HG03469 (cell line): ENCODE results near the gene GPR39.

Experiments used
- ATAC-seq: cut with Tn5 transposase; IDR thresholded peaks from one replicate; pipeline ENCODE4 v1.9.1; 2021; ENCODE audit warnings: mild to moderate bottlenecking, moderate library complexity, moderate number of reproducible peaks; ENCODE audit not compliant: unreplicated experiment

The GPR39 gene

GRCh38 chr2:132632000-132632649, 215.5 kb downstream of the GPR39 start:
- ATAC-seq: no peak

- no peak for ATAC-seq
These were observed 217.0 kb downstream of the GPR39 start for GRCh38 chr2:132633635-132634034.

- no peak for ATAC-seq
These were observed 219.7 kb downstream of the GPR39 start for GRCh38 chr2:132636346-132636745.

- ATAC-seq: no peak
These were observed 221.9 kb downstream of the GPR39 start for GRCh38 chr2:132638313-132639040.

DNA sequence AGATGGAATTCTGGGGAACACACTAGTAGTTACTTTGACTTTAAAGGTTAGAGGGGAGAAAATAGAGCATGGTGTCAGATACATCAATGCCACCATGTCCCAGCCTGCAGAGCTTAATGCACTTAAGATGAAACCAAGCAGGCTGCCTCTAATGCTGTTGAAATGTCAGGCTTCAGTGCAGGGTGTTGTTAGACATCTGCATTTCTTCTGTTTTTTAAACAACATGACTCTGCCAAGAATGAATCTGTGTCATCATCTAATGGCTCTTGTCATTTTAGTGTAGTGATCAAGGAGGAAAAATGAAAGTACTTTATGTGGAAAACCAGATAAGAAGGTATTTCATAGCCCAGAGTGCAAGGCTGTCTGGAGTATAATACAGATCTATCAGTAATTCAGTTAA, 223.5 kb downstream of the GPR39 start:
- ATAC-seq: no peak

DNA sequence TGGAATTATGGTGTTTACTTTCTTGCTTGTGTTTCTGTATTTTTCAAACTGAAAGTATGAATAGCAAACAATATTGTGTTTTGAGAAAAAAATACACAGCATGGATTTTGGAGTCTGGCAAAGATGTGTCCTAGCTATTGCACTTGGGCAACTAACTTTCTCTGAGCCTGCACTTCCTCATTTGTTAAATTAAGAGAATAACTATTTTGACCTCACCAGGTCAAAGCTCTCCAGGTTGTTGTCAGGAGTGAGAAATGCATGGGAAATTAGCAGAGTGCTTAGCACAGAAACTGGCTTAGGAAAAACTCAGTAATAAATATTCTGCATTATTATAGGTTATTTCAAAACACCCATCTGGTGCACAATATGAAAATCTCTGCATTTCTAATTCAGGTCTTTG, 225.2 kb downstream of the GPR39 start:
- ATAC-seq: no peak

DNA sequence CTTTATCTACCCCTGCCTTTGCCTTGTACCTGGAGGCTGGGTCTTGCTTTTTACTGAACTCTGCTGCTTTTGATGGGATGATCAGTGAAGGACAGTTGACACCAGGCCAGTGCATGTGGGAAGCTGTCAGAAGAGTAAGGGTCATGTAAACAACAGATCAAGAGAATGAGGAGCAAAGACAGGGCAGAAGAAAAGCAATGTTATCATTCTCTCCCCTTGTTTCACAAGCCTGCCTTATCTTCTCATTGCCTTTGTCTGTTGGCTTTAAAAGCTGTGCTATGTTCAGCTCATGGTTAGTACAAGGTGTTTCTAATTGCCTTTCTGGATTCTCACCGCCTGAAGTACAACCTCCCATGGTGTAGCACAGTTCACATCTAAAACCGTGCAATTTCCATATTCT, 225.8 kb downstream of the GPR39 start:
- ATAC-seq: no peak

GRCh38 chr2:132645176-132645575, 228.6 kb downstream of the GPR39 start:
- ATAC-seq: no peak

DNA sequence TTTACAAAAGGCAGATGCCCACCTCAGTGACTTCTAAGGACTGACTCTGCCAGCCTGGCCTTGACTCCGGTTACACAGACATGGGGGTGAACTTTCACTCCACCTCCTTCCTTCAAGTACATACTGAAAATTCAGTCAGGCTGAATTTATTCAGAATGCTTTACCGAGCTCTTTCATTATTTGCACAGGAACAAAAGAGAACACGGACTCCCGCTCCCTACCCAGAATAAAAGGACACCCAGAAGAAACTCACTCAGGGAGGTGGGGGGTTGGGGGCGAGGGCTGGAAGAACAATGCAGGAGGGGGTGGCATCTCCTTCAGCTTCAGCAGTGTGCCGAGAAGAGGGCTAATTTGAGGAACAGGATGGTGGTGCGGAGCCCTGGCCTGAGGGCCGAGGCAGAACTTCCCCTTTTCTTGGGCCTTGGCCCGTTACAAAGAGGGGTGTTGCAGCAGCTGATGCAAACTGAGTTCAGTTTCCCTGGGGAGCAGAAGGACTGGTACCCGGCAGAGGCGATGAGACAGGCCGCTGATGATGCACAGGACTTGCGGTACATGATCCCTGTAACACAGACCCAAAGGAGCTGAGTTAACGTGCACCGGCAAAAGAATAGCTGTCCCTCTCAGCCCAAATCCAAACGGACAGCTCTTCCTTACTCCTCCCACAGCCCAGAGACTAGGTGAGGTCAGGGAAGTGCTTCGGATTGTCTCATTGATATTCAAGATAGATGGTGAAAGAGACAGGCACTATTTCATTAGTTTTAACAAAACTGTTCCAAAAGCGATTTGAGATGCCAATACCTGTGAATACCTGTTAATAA, 229.3 kb downstream of the GPR39 start:
- ATAC-seq: no peak

DNA sequence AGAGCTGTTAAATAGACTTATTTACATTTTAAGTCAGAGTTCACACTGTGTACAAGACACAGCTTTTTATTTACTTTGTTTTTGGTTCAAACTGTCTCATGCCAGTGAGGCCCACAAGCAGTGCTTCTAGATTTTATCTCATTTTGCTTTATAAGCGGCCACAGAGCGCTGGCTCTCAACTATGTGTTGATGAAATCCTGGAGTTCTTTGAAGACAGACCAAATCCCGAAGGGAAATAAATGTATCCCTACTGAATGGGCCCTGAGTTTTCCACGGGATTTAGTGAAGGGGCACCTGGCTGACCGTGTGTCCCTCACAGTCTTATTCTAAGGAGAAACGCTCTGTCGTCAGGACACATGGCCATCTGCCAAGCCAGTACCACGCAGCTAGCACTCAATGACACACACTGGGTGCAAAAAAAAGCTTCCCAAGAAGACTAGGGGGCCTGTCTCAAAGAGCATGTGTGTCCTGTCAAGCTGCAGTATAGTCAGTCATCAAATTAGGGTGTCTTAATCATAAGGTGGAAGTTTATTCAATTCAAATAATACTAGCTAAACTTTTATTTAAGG, 230.0 kb downstream of the GPR39 start:
- no peak for ATAC-seq

- no peak for ATAC-seq
These were observed 234.8 kb downstream of the GPR39 start for GRCh38 chr2:132651115-132652045.

- ATAC-seq: no peak
These were observed 235.9 kb downstream of the GPR39 start for GRCh38 chr2:132652474-132652873.

GRCh38 chr2:132654335-132654734, 237.7 kb downstream of the GPR39 start:
- no peak for ATAC-seq

GRCh38 chr2:132654968-132655367, 238.4 kb downstream of the GPR39 start:
- ATAC-seq: no peak

DNA sequence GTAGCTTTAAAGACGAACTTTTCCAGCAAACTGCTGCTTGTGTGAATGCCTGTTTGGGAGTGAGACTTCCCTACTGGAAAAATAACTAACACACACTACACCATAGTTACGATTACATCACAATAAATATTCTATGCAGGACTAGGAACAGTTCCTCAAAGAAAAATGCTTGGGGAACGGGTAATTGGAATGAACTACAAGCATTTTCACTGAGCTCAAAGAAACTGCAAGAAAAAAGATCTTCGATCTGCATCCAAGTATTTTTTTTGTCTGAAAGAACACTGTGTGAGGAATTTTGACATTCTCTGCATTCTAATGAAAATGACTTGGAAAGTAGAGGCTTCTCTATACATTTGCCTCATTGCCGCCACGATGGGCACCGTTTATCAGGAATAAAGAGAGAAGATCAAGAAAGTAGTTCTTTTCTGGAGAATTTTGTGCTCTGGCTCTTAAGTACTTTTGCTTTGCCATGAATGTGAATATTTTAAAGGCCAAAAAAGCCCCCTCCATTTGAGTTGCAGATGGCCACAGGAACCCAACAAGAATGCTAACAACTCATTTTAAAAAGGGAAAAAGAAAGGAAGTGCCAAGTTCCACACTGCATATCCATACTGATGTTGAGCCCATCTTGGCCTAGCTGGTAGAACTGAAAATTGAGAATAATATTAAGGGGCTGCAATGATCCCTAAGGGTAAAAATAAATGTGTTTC, 239.8 kb downstream of the GPR39 start:
- ATAC-seq: no peak

GRCh38 chr2:132659331-132659730, 242.7 kb downstream of the GPR39 start:
- no peak for ATAC-seq

- ATAC-seq: no peak
These were observed 246.1 kb downstream of the GPR39 start for GRCh38 chr2:132662732-132663131.

DNA sequence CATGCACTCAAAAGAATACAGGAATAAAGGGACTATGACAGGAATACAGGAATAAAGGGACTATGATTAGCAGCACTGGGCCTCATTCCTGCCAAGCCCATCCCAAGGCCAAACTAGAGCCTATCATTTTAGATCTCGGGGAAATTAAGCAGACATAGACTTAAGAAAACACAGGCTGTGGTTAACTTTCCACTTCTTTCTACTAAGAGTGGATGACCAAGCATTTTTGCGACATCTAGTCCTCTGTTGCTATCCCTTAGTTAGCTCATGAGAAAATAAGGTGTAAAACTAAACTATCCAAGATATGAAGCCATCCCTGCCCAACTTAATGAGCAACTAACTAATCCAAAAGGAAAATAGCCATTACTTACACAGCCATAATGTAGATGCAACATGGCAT, 247.5 kb downstream of the GPR39 start:
- no peak for ATAC-seq

DNA sequence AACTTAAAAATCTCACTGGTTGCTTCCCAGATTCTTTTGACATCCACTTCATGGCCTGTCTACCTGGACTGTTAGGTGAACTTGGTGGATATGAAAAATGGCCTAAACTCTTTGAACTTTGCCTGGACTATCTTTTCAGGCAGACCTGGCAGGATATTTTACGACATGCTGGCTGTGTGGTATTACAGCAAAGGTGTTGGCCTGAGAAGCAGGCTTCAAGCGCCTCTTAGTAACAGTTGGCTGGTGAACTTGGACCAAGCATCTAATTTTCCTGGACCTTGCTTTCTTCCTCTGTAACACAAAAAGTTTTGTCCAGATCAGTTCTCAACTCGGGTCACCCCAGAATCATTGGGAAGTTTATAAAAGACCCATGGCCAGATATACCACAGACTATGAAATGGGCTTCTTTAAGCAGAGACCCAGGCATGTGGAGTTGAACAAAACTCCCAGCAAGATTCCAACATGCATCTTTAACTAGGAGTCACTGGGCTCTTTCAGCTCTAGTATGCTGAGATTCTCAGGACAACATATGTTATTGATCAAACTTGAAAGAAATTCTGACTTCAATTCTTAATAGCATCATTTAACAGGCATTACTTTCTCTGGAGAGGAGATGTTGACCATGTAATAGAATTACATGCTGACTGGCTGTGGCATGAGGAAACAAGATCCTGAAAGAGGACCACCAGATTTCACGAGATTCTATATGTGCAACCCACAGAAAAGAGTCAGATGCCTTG, 249.0 kb downstream of the GPR39 start:
- no peak for ATAC-seq
